ENCODE results near the gene ADPRHL1.
A peak's percentile ranks its signal among the peaks of the same experiment; 100 is the strongest.

Gene ADPRHL1

DNA sequence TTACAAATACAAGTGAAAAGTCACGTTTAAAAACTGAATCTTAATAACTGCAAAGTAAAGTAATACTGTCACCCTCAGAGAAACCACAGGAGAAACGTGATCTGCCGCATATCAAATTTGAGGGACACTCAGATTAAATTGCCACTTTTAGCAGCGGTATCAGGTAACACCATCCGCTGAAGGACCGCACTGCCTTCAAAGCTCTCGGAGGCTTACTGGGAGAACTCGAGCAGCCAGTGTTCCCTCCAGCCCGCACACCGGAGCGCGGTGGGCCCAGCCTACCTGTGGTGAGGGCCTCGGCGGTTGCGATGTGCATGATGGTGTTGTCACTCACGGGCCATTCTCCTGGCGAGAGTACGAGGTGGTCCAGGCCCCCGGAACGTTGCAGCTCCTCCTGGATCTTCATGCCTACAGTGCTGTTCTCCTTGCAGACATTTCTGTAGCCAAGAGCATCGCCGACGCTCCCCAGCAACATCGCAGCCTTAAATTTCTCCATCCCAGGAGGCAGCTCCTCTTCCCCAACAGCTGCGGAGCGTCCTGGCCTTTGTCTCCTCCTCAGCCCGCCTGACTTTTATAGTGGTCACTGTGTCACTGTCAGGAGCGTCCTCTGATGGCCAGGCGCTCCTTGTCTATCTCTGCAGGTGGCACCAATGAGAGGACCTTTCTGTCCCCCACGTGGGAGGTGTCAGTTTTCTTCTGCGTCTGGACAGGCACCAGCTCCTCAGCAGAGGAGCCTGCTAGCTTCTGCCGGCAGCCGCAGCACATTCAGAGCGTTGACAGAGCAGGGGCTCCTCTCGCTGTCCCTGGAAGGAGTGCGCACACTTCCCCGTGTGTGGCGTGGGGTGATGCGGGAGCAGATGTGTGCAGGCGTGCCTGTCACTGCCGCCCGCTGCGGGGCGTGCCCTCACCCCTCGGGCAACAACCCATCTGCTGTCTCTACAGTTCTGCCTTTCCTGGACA is at the start of gene ADPRHL1:
TSS of gene ADPRHL1 (minus strand) at position 547 of the 960 bp plus-strand sequence. CDS start at position 496, 51 bp downstream.
- DNase-seq, result no peak

DNA sequence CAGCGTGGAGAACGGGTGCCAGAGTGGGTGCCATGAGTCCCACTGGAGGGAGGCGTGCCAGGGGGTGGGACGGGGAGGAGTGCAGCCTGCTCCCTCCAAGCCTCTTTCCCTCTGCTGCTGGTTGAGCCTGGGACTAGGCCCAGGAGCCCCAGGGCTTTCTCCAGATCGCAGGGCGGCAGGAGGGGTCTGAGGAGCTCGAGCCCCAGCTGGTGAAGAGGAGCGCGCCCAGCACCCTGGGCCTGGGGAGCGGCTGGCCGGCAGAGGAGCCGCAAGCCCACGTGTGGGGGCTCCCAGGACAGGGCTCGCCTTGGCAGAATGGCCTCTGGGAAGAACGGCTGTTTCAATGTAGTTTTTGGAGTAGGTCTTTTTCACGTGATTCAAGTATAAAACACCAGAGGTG is 49.4 kb upstream of the ADPRHL1 start:
- no peak for DNase-seq

DNA sequence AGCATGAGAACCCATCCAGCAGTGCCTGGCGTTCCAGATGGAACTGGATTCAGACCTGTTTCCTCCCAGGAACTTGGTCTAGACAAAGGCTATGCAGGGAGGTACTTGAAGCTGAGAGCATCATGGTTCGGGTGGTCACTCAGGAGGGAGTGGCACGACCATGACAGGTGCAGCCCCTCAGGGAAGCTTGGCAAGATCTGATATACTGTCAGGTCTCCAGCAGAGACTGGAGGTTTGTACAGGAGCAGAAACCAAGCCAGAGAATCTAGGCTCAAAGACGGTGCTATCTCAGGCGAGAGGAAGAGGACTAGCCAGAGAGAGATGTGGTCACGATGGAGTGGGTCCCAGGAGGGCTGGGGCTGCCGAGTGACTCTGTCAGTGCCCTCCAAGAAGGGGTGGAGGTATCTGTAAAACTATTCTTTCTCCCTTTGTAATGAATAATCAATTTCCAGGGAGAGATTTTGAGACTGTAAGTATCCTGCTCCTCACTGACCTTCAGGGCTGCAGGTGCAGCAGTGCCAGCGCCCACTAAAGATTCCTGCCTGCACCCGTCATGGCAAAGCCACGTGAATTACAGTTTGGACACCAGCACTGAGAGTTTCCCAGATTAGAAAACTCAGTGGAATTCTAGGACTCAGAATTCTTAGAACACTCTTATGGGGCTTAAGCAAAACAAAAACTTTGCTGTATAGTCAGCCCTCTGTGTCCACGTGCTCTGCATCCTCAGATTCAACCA is 47.4 kb upstream of the ADPRHL1 start:
- DNase-seq, result no peak

DNA sequence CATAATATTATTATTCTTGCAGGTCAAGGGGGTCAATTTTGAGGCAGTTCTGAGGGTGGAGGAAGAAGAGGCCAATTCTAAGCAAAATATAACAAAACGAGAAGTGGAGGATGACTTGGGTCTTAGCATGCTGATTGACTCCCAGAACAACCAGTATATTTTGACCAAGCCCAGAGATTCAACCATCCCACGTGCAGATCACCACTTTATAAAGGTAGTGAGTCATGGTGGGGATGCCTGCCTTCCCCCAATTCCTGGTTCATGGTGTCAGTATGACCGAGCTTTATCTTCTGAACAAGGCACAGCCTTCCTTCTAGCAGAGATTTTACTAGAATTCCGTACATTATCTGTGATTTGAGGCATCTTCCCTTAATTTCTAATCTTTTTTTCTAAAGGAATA is 46.6 kb upstream of the ADPRHL1 start:
- DNase-seq, result no peak

DNA sequence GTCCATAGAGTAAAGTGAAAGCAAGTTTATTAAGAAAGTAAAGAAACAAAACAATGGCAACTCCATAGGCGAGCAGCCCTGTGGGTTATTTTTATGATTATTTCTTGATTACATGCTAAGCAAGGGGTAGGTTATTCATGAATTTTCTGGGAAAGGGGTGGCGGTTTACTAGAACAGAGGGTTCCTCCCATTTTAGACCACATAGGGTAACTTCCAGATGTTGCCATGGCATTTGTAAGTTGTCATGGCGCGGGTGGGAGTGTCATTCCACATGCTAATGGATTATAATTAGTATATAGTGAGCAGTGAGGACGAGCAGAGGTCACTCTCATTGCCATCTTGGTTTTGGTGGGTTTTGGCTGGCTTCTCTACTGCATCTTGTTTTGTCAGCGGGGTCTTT is 45.6 kb upstream of the ADPRHL1 start:
- DNase-seq, result no peak

DNA sequence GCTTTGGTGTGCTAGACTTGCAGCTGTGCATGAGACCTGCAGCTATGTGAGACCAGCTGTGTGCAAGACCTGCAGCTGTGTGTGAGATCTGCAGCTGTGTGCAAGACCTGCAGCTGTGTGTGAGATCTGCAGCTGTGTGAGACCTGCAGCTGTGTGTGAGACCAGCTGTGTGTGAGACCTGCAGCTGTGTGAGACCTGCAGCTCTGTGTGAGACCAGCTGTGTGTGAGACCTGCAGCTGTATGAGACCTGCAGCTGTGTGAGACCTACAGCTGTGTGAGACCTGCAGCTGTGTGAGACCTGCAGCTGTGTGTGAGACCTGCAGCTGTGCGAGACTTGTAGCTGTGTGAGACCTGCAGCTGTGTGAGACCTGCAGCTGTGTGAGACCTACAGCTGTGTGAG is 43.9 kb upstream of the ADPRHL1 start:
- no peak for DNase-seq

DNA sequence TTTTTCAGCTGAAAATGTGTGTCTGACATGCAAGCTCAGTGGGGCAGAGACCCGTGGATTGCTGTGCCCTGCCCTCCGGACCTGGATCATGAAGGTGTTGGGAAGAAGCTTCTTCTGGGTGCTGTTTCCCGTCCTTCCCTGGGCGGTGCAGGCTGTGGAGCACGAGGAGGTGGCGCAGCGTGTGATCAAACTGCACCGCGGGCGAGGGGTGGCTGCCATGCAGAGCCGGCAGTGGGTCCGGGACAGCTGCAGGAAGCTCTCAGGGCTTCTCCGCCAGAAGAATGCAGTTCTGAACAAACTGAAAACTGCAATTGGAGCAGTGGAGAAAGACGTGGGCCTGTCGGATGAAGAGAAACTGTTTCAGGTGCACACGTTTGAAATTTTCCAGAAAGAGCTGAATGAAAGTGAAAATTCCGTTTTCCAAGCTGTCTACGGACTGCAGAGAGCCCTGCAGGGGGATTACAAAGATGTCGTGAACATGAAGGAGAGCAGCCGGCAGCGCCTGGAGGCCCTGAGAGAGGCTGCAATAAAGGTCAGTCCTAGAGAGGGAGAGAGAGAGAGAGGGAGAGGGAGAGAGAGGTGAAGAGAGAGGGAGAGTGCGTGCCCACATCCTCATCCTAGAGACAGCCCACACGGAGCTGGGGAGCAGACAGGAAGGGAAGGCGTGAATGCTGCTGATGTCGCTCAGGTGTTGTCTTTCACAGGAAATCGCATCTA is 42.4 kb upstream of the ADPRHL1 start:
- no peak for DNase-seq

DNA sequence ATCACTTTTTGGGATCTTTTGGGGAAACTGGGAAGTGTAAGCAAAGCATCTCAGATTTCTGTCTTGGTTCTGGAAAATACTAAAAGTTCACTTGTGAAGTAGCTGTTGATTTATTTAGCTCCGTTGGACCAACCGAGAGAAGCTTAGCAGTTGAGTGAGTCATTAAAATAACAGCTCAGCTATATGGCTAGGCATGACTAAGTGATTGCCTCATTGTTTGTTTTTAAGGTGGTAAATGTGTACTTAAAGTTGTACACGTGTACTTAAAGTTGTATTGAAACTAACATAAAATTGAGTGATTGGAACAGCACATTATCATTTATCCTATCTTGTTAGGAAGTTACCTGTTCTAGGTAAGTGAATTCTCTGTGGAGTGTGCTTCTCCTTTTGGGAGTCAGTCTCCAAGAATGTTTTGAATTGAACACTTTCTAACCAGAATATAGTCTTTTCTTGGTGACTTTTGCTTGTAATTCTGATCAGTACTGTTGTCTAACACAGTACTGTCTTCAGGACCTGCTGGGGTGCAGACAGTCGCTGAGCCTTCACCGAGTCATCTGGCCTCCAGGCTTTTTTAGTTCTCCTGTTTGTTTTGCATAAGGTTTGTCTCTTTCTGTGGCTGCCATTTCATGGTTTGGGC is 40.1 kb upstream of the ADPRHL1 start:
- no peak for DNase-seq

DNA sequence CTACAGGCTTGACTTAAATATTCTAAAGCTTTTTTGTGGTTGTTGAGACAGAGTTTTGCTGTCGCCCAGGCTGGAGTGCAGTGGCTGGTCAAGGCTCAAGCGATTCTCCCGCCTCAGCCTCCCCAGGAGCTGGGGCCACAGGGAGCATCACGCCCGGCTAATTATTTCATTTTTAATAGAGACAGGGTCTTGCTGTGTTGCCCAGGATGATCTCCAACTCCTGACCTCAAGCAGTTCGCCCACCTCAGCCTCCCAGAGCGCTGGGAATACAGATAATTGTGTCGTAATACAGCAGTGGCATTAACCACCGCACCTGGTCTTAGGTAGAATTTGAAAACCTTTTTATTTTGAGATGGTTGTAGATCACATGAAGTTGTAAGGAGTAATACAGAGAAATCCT is 38.7 kb upstream of the ADPRHL1 start:
- DNase-seq, result no peak

DNA sequence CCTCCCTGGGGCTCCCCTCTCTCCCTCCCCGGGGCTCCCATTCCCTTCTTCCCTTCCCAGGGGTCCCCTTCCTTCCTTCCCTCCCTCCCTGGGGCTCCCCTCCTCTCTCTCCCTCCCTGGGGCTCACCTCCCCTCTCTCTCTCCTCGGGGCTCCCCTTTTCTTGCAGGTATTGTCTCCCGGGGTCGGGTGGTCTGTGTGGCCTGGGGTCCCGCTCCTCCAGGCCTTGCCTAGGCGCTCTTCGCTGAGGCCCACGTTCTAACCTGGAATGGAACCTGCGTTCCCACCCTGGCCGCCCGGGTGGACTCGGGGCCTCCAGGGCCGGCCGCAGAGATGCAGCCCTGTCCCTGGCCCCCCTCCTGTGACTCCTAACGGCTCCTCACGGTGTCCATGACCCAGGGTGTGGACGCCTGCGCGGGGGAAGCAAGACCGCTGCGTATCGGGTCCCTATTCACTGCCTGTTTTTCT is 38.2 kb upstream of the ADPRHL1 start:
- DNase-seq, result no peak

DNA sequence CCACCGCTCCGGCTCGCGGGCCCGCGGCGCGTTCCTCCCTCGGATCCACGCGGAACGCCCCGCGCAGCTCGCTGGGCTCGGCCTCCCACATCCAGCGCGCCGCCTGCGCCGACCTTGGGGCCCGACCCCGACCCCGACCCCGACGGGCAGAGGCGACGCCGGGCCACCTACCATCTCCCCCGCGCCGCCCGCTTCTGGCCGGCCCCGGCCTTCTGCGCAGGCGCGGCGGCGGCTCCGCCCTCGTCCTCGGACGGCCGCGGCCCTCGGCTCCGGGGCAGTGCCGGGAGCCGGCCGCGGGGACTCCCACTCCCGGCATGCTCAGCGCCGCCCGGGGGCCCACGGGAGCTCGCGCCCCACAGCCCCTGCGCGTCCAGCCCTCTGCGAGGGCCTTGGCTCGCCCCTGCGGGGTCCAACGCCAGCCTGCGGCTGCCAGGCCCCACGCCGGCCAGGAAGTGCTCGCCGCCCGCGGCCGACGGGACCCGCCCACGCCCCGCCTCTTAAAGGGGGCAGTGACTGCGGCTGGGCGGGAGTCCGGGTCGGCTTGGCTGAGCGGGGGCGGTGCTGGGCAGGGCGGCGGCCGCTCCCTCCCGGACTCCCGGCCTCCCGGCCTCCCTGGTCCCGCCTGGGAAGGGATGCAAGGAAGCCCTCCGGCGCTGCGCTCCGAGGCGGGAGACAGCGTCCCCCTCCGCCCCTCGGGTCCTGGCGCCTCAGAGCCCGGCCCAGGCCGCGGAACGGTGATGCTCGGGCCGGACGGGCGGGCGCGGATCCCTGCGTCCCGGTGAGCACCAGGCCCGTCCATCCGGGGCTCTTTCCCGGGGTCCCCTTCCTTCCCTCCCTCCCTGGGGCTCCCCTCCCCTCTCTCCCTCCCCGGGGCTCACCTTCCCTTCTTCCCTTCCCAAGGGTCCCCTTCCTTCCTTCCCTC is 37.5 kb upstream of the ADPRHL1 start, which contains the start of gene DCUN1D2:
TSS of gene DCUN1D2 (minus strand) at position 216 of the 922 bp plus-strand sequence. CDS start at position 174, 42 bp downstream.
- DNase-seq, result peak; percentile 37 to 69 (median 44)

DNA sequence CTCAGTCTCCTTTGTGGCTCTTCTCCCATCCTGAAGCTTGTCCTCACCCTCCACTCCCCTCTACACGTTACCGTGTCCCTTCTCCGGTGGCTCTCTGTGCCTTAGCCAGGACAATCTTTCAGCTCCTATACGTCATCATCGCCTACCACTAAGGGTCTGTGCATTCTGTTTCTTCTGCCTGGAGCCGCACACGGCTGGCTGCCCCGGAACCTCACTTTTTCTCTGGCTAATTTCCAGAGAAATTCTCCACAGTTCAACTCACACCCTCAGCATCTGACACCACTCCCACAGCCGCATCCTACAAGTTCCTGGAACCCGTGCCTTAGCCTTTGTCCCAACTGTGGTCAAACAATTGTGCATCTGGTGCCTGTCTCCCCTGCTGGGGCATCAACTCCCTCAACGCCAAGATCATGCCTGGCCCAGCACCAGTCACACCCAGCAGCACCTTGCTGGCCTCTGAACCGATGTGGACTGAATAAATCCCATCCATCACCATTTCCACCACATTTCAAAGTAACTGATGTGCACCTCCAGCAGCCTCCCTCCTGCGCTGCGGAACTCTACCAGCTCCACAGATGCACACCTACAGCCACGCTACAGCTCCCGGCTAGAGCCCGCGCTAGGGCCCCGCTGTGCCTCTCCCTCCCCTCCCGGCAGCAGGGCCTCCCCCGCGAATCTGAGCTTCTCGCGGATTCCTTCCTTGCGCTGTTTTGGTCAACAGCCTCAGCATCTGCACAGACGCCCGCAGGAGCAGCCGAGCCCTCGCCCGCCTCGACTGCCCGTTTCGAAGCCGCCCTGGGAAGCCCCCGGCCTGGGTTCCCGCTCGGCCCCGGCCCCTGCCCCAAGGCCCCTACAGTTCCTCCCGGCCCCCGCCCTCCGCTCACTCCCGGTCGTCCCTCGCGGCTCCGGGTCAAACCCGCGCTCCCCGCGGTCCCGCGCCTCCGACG is 36.5 kb upstream of the ADPRHL1 start:
- DNase-seq, result peak in 1 of 4 experiments; percentile 33

DNA sequence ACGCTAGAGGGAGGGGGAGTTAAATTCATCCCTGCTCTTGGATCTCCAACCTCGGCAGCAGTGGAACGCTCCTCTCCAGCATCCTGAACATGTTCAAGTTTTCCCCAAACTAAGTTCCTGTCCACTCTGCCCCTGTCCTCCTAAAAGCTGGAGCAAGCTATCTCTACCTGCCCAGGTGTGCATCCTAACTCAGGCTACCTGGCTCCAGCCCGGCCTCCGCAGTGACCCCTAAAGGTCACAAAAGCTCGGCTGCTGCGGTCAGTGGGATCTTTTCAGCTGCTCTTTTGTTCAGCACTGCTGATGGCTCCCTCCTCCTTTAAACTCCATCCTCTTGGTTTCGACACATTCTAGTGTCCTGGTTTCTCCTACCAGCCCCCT is 35.9 kb upstream of the ADPRHL1 start:
- DNase-seq, result no peak

DNA sequence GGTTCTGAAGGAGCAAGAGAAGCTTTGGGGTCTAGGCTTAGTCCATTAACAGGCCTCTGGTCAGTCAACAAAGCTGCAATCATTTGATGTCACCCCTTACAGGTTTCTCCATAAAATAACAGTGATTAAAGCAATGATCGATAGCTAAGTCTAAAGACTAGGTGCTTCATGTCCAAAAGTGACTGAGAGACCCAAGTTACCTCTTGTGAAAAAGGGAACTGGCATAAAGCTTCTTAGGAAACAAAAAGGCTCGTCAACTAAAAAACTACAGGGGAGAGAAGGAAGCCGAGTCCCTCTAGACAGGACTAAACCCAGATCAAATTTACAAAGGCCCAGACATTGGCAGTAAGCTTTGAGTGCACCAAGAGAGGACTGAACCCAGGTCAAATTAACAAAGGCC is 35.0 kb upstream of the ADPRHL1 start:
- DNase-seq, result no peak

DNA sequence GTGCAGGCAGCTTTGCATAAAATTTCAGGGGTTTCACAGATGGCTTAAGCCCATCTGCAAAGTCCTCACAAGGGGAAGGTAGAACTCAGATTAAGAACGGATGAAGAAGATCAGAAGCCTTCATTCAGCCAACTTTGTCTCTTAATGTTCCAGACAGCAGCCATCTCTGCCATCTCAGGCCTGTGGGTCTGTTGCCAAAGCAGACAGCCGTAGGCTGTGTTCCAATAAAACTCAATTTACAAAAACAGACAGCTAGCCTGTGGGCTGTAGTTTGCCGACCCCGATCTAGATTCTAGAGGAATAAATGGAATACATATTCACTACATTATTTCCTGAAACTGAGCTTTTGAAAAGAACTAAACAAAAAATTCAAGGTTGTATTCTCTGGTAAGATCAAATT is 33.4 kb upstream of the ADPRHL1 start:
- DNase-seq, result no peak

DNA sequence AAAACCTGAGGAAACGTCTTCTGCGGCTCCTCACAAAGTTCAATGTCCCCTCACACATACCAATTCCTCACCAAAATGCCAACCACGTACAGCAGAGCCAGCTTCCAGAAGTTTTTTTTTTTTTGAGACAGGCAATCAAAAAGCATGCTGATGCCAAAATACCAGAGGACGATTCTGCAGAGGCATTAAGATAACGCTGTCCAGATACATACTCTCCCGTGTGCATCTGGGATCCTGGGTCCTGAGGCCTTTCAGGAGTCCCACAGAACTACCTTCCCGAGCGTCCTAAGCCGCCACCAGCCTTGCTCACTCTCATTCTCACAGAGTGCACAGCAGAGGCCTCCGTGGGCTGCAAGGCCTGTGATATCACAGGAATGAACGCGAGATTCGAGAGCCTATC is 32.3 kb upstream of the ADPRHL1 start:
- no peak for DNase-seq

DNA sequence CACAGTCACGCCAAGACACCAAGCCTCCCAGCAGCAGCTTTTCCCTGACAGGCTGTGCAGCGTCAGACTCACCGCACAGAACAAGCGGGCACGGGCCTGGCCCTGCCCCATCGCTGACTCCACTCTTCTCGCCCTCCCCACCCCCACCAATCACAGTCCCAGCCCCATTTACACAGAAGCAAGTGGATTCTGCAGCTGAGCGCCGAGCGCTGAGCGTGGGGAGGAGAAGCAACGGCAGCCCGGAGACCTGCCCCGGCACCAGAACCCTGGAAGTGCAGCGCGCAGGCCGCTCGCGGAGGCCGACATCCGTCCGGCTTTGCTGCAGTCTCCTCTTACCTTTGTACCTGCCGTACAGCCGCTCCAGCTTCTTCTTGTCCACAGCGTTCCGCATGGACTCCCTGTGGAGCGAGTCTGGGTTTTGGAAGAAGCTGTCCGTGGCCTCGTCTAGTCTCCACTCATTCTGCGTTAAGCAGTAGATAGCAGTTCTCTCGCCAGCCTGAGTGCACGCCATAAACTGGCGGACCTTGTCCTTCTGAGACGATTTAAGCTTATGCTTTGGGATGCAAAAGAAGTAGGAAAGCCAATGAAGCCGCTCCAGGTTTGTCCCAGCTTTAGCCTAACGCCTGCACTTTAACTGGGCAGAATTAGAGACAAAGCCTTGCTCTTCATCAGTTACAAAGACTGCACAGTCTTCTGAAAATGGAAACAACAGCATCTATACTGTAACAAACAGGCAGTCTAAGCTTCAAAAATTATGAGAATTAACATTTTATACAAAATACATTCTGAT is 30.4 kb upstream of the ADPRHL1 start:
- DNase-seq, result no peak

DNA sequence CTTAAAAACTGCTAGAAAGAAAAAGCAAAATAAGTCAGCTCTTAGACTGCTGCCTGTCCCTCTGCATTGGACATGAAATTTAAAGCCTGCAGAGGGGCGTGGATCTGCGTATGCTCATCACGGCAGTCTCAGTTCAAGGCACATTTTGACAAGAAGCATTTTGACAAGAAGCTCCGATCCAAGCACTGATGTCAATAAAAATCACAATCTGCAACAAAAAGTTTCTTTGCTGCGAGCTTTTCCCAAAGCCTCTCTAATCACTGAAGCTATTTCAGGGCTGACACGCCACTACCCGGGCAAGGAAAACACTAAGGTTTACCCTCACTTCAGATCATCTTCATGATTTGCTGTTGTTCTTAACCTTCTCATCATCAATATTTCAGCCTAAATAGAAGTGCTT is 29.8 kb upstream of the ADPRHL1 start:
- no peak for DNase-seq

DNA sequence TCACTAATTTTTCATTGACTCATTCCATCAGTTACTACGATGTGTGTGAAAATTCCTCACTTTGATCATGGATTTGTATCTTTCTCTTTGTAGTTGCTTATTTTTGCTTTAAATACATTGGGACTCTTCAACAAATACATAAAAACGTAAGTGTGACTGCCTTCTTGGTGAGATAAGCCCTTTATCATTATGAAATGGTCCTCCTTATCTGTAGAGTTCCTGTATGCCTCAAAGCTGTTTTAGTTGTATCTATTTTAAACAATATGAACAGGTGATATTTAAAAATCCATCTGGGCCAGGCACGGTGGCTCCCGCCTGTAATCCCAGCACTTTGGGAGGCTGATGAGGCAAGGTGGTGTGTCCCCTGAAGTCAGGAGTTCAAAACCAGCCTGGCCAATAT is 25.9 kb upstream of the ADPRHL1 start:
- no peak for DNase-seq

All from activated naive CD4-positive, alpha-beta T cell (primary cell).